Measurements from ENCODE around the gene ARHGAP45. TPM values are rescaled to one million over a fixed set of nuclear protein-coding genes. Genes with fewer than 3 reads are reported as not detected.

The ARHGAP45 gene
- total and polyA plus RNA-seq, 9 of the 15 experiments (the other 6 are each of a cell fraction or from before 2014, with no cell fraction given) = 0.08 to 22.1 (median 4.2) TPM

GRCh38 chr19:1028062-1028926 lies 38.7 kb upstream of the ARHGAP45 start (continued):
- TF ChIP-seq HES1 (IDR thresholded peaks at IDR 0.05; ENCODE audit: low read depth) = no peak
- no peak for TF ChIP-seq CBX2 (IDR thresholded peaks at IDR 0.05; ENCODE audit: insufficient read depth, low read length, poor library complexity, severe bottlenecking)
- TF ChIP-seq KLF6 (CRISPR knock-in tag; IDR thresholded peaks at IDR 0.05; ENCODE audit: borderline replicate concordance) = no peak
- TF ChIP-seq PML (IDR thresholded peaks at IDR 0.05; ENCODE audit: low read length) = no peak; the same call in 1 of the 2 replicates
- peak; percentile 20 for TF ChIP-seq TAF1 (IDR thresholded peaks at IDR 0.05; ENCODE audit: control insufficient read depth, extremely low read depth, insufficient read depth, low read length, severe bottlenecking)
- TF ChIP-seq TGIF2 (CRISPR knock-in tag; IDR thresholded peaks at IDR 0.05) = no peak
- no peak for TF ChIP-seq ZNF318 (IDR thresholded peaks at IDR 0.05; ENCODE audit: borderline replicate concordance in 1 of 2, low read depth in 1 of 2)
- TF ChIP-seq CREB5 (CRISPR knock-in tag; IDR thresholded peaks at IDR 0.05) = no peak
- no peak for TF ChIP-seq NBN (IDR thresholded peaks at IDR 0.05; ENCODE audit: low read depth)
- TF ChIP-seq SIN3A (IDR thresholded peaks at IDR 0.05; ENCODE audit: borderline replicate concordance in 2 of 2, control insufficient read depth in 1 of 2, low read depth in 2 of 2, low read length in 2 of 2) = peak in 1 of 2 experiments; percentile 52; a peak in 1 of 4 replicates
- TF ChIP-seq FOXM1 (IDR thresholded peaks at IDR 0.05; ENCODE audit: low read depth) = no peak
- no peak for TF ChIP-seq FOXM1 (CRISPR knock-in tag; IDR thresholded peaks at IDR 0.05; ENCODE audit: low read depth)
- no peak for TF ChIP-seq SNIP1 (IDR thresholded peaks at IDR 0.05; ENCODE audit: low read depth)
- peak; percentile 48 for TF ChIP-seq ELF1 (tag; IDR thresholded peaks at IDR 0.05)
- no peak for TF ChIP-seq HDAC6 (IDR thresholded peaks at IDR 0.05; ENCODE audit: low read depth, low read length)
- TF ChIP-seq ZNF3 (CRISPR knock-in tag; IDR thresholded peaks at IDR 0.05) = no peak
- no peak for TF ChIP-seq RHOXF2B (CRISPR knock-in tag; conservative IDR thresholded peaks at IDR 0.05)
